Right atrium auricular region (tissue), 2 donors: ENCODE data around the gene FAM221A. TPM values are rescaled to one million over a fixed set of nuclear protein-coding genes. Genes with fewer than 3 reads are reported as not detected.
A peak's percentile ranks its signal among the peaks of the same experiment; 100 is the strongest.
"Not testable (repeated sequence)": the region's sequence is repeated elsewhere in the genome, so short reads cannot be mapped to it uniquely, and the experiment has no call there.

ENCODE experiments used
- DNase-seq: peaks from one replicate; pipeline ENCODE4 v3.0.0-alpha.2; 2019; ENCODE audit warnings: low spot score
- H3K27ac ChIP-seq, 2 donors: fragments of 200-600 bp; sonication (generic); 1 replicate in 1 of 2; 2 replicates in 1 of 2; pipeline ENCODE4 v1.5.1; 2016 to 2019
- H3K27me3 ChIP-seq, 2 donors: fragments of 200-600 bp; sonication (generic); one replicate each; pipeline versions ENCODE4 v1.5.1 to v1.6.0; 2017 to 2019
- H3K36me3 ChIP-seq: fragments of 200-600 bp; sonication (generic); one replicate; pipeline ENCODE4 v1.5.1; 2016
- H3K4me1 ChIP-seq, 2 donors: fragments of 200-600 bp; sonication (generic); one replicate each; pipeline versions ENCODE4 v1.5.1 to v1.6.0; 2017 to 2019
- H3K4me3 ChIP-seq, 2 donors: fragments of 200-600 bp; sonication (generic); 1 replicate in 1 of 2; 2 replicates in 1 of 2; pipeline ENCODE4 v1.5.1; 2017 to 2019; ENCODE audit warnings: mild to moderate bottlenecking in 1 of 2, moderate library complexity in 1 of 2
- H3K9me3 ChIP-seq, 2 donors: fragments of 200-600 bp; sonication (generic); one replicate each; pipeline ENCODE4 v1.5.1; 2019
- CTCF ChIP-seq, 2 donors: fragments of 200-600 bp; sonication (generic); IDR thresholded peaks; one replicate each; pipeline ENCODE4 v1.5.1; 2019; ENCODE audit warnings: antibody characterized with exemption in 2 of 2
- total RNA-seq, 2 donors: library from RNA; depleted of rRNA; stranded (reverse); fragments of >200 nt; gene quantifications; one replicate each; pipeline ENCODE4 v1.1.0, GENCODE V29; 2016

The FAM221A gene
- total RNA-seq, 2 donors from 2014 or later = 5.5 to 6.5 TPM

- no peak for TF ChIP-seq CTCF (IDR thresholded peaks at IDR 0.05)
- H3K36me3 ChIP-seq = no peaks in the 10 kb centered on the region
- no peak overlapping the region for H3K27ac ChIP-seq
- H3K27me3 ChIP-seq = no peaks in the 10 kb centered on the region
- H3K9me3 ChIP-seq = no peaks in the 10 kb centered on the region
- no peak overlapping the region for H3K4me3 ChIP-seq
- no peaks in the 10 kb centered on the region for H3K4me1 ChIP-seq
- no peak for DNase-seq
These were observed 15.9 kb upstream of the FAM221A start for GRCh38 chr7:23664122-23664521.

GRCh38 chr7:23672033-23672432 is 8.0 kb upstream of the FAM221A start:
- Histone ChIP-seq H3K9me3 (no peaks in the 10 kb centered on the region), H3K36me3 (no peaks in the 10 kb centered on the region), H3K27me3 (no peaks in the 10 kb centered on the region), H3K4me3 (no peak overlapping the region), H3K27ac (no peak overlapping the region), H3K4me1 (no peaks in the 10 kb centered on the region)
- TF ChIP-seq CTCF (IDR thresholded peaks at IDR 0.05) = no peak
- DNase-seq = no peak

GRCh38 chr7:23680414-23681405 is 711 bp downstream of the FAM221A start:
- H3K36me3 ChIP-seq = no peaks in the 10 kb centered on the region

GRCh38 chr7:23684041-23684440 is 4.0 kb downstream of the FAM221A start:
- peaks cover 0 to 25% of the 10 kb centered on the region in 2 donors for H3K4me1 ChIP-seq
- not testable (repeated sequence) for DNase-seq, H3K36me3 ChIP-seq, H3K27ac ChIP-seq, H3K9me3 ChIP-seq, H3K27me3 ChIP-seq, H3K4me3 ChIP-seq

More at GRCh38 chr7:23680414-23681405, 711 bp downstream of the FAM221A start:
- TF ChIP-seq CTCF (IDR thresholded peaks at IDR 0.05) = no peak
- Histone ChIP-seq H3K4me1 (peaks cover 0 to 22% of the 10 kb centered on the region in 2 donors), H3K27me3 (no peaks in the 10 kb centered on the region), H3K4me3 (peak overlapping the region; percentile 69 to 85), H3K27ac (peak overlapping the region; percentile 88 to 90), H3K9me3 (no peaks in the 10 kb centered on the region)
- DNase-seq = peak; percentile 72

- H3K4me3 ChIP-seq = no peak overlapping the region
- DNase-seq = no peak
- H3K9me3 ChIP-seq = no peaks in the 10 kb centered on the region
- no peak for TF ChIP-seq CTCF (IDR thresholded peaks at IDR 0.05)
- peaks cover 0 to 18% of the 10 kb centered on the region in 2 donors for H3K4me1 ChIP-seq
- peaks cover 4% of the 10 kb centered on the region for H3K36me3 ChIP-seq
- H3K27ac ChIP-seq = peak overlapping the region in 1 of 2 donors; percentile 32
- H3K27me3 ChIP-seq = no peaks in the 10 kb centered on the region
These were observed 5.7 kb downstream of the FAM221A start for GRCh38 chr7:23685731-23686130.

- Histone ChIP-seq H3K4me3 (no peak overlapping the region), H3K27me3 (no peaks in the 10 kb centered on the region), H3K27ac (no peak overlapping the region), H3K4me1 (peaks cover 0 to 8% of the 10 kb centered on the region in 2 donors), H3K36me3 (peaks cover 11% of the 10 kb centered on the region), H3K9me3 (no peaks in the 10 kb centered on the region)
- TF ChIP-seq CTCF (IDR thresholded peaks at IDR 0.05) = no peak
- DNase-seq = no peak
These were observed 7.0 kb downstream of the FAM221A start for GRCh38 chr7:23687011-23687410.
